Upper lobe of left lung (tissue), 6 donors: ENCODE data around the gene SLC66A2. TPM values are rescaled to one million over a fixed set of nuclear protein-coding genes. Genes with fewer than 3 reads are reported as not detected.

ENCODE experiments used
- ATAC-seq, 2 donors: fragments of 200-7000 bp; cut with Tn5 transposase; one replicate each; pipeline ENCODE4 v1.9.1; 2022; ENCODE audit warnings: mild to moderate bottlenecking in 2 of 2, moderate library complexity in 2 of 2; ENCODE audit not compliant: low FRiP score in 2 of 2
- DNase-seq, 2 donors: peaks; one replicate each; pipeline ENCODE4 v3.0.0-alpha.2; 2019 to 2020
- H3K27ac ChIP-seq, 4 donors: fragments of 200-600 bp; sonication (generic); one replicate each; pipeline ENCODE4 v1.5.1; 2016 to 2019
- H3K27me3 ChIP-seq, 4 donors: fragments of 200-600 bp; sonication (generic); one replicate each; pipeline ENCODE4 v1.5.1; 2017 to 2019
- H3K36me3 ChIP-seq, 4 donors: fragments of 200-600 bp; sonication (generic); one replicate each; pipeline ENCODE4 v1.5.1; 2016 to 2019
- H3K4me1 ChIP-seq, 4 donors: fragments of 200-600 bp; sonication (generic); one replicate each; pipeline ENCODE4 v1.5.1; 2018 to 2019
- H3K4me3 ChIP-seq, 4 donors: fragments of 200-600 bp; sonication (generic); one replicate each; pipeline ENCODE4 v1.5.1; 2017 to 2019; ENCODE audit warnings: mild to moderate bottlenecking in 2 of 4, moderate library complexity in 1 of 4
- H3K9me3 ChIP-seq, 4 donors: fragments of 200-600 bp; sonication (generic); one replicate each; pipeline ENCODE4 v1.5.1; 2018 to 2019
- EP300 ChIP-seq, 4 donors: sonication (generic); formaldehyde crosslinking; IDR thresholded peaks; one replicate each; pipeline ENCODE4 v1.5.1; 2017; ENCODE audit warnings: antibody characterized with exemption in 4 of 4, control low read depth in 2 of 4
- POLR2A ChIP-seq, 4 donors: fragments of 450-650 bp; IDR thresholded peaks; one replicate each; pipeline ENCODE4 v1.5.1; 2016 to 2017; ENCODE audit warnings: antibody characterized with exemption in 4 of 4, mild to moderate bottlenecking in 2 of 4
- POLR2AphosphoS5 ChIP-seq, 2 donors: sonication (generic); formaldehyde crosslinking; IDR thresholded peaks; one replicate each; pipeline ENCODE4 v1.5.1; 2017; ENCODE audit warnings: antibody characterized with exemption in 2 of 2
- WGBS, 2 donors: methylation state at CpG; one replicate each; pipeline ENCODE4 v1.1.5; 2017 to 2018; 5-methylcytosine and 5-hydroxymethylcytosine counted together
- total RNA-seq, 6 donors: library from RNA; depleted of rRNA in 4 of 6; stranded (reverse); fragments of >200 nt in 4 of 6; gene quantifications; one replicate each; pipeline versions ENCODE4 v1.1.0 to v1.2.1, GENCODE V29; 2016 to 2021
- TF ChIP-seq, protein P1 (sequence below), 6 experiments: fragments of 450-650 bp in 4 of 6; fragments of 200-600 bp in 2 of 6; sonication (generic) in 2 of 6; IDR thresholded peaks; one replicate each; pipeline ENCODE4 v1.5.1; 2016 to 2019; ENCODE audit warnings: antibody characterized with exemption in 6 of 6
- donor health status: DM: no; HTN: no; CAD: no; lungs with moderate emphysema.
- donor health status: DM: no; HTN: yes; CAD: no; lungs with severe emphysema.

The SLC66A2 gene
- total RNA-seq, 6 donors from 2014 or later = 37.6 to 90.7 (median 66.5) TPM

DNA sequence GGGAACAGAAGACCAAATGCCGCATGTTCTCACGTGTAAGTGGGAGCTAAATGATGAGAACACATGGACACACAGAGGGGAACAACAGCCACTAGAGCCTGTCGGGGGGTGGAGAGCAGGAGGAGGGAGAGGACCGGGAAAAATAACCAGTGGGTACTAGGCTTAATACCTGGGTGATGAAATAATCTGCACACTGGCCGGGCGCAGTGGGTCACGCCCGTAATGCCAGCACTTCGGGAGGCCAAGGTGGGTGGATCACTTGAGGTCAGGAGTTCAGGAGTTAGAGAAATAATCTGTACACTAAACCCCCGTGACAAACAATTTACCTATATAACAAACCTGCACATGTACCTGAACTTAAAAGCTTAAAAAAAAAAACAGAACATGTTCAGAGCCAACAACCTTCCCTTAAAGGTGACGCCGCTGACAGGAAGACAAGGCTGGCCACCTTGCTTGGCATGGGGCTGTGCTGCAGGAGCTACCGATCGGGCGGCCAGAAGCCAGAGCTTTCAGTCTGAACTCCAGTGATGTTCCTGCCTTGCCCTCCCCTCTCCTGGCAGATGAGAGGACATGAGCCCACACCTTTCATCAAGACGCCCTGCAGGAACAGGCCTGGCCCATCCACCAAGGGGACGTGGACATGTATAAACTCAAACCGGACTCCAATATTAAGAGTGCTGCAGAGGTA lies 11.2 kb downstream of the SLC66A2 start:
- no peak for ATAC-seq
- Histone ChIP-seq H3K4me1 (peaks cover 7 to 41% (median 15%) of the 10 kb centered on the region in 4 donors), H3K27me3 (no peaks in the 10 kb centered on the region), H3K9me3 (peaks cover 0 to 5% (median 2%) of the 10 kb centered on the region in 4 donors), H3K36me3 (peaks cover 10 to 69% (median 34%) of the 10 kb centered on the region in 4 donors), H3K4me3 (no peak overlapping the region), H3K27ac (peak overlapping the region in 1 of 4 donors; percentile 5)
- DNase-seq = peak in 1 of 2 donors; percentile 18
- no peak for TF ChIP-seq EP300 (IDR thresholded peaks at IDR 0.05)
- no peak for TF ChIP-seq POLR2A (IDR thresholded peaks at IDR 0.05)
- TF ChIP-seq, protein P1, sequence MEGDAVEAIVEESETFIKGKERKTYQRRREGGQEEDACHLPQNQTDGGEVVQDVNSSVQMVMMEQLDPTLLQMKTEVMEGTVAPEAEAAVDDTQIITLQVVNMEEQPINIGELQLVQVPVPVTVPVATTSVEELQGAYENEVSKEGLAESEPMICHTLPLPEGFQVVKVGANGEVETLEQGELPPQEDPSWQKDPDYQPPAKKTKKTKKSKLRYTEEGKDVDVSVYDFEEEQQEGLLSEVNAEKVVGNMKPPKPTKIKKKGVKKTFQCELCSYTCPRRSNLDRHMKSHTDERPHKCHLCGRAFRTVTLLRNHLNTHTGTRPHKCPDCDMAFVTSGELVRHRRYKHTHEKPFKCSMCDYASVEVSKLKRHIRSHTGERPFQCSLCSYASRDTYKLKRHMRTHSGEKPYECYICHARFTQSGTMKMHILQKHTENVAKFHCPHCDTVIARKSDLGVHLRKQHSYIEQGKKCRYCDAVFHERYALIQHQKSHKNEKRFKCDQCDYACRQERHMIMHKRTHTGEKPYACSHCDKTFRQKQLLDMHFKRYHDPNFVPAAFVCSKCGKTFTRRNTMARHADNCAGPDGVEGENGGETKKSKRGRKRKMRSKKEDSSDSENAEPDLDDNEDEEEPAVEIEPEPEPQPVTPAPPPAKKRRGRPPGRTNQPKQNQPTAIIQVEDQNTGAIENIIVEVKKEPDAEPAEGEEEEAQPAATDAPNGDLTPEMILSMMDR (IDR thresholded peaks at IDR 0.05) = no peak
- TF ChIP-seq POLR2AphosphoS5 (IDR thresholded peaks at IDR 0.05) = no peak
- 87 to 93% methylated on average over 17 to 18 of the region's 18 CpGs for WGBS, 2 donors

DNA sequence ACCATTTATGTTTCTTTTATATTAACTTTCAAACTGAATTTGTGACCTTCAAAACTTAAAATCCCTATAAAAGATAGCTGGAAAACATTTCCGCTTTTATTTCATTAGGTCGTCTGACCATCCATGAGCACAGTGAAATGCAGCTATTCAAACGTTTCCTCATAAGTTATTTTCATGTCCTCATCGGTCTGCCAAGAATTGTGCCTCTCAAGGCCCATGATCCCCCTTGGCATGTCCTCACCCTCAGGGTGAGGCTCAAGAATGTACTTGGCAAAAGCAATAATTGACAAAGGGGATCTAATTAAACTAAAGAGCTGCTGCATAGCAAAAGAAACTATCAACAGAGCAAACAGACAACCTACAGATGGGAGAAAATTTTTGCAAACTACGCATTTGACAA lies 12.4 kb downstream of the SLC66A2 start:
- Histone ChIP-seq H3K27ac (peak overlapping the region in 3 of 4 donors; percentile 4 to 53 (median 19)), H3K4me1 (peaks cover 3 to 29% (median 11%) of the 10 kb centered on the region in 4 donors), H3K4me3 (no peak overlapping the region), H3K36me3 (peaks cover 10 to 77% (median 38%) of the 10 kb centered on the region in 4 donors), H3K9me3 (peaks cover 0 to 8% (median 2%) of the 10 kb centered on the region in 4 donors), H3K27me3 (no peaks in the 10 kb centered on the region)
- ATAC-seq (no peak), DNase-seq (peak in 1 of 2 donors; percentile 48)
- TF ChIP-seq POLR2A (IDR thresholded peaks at IDR 0.05) (no peak), POLR2AphosphoS5 (IDR thresholded peaks at IDR 0.05) (no peak), EP300 (IDR thresholded peaks at IDR 0.05) (peak in 1 of 4 donors; percentile 72)
- TF ChIP-seq, protein P1 (IDR thresholded peaks at IDR 0.05) = no peak
- 61 to 67% methylated on average over 5 of the region's 5 CpGs for WGBS, 2 donors

DNA sequence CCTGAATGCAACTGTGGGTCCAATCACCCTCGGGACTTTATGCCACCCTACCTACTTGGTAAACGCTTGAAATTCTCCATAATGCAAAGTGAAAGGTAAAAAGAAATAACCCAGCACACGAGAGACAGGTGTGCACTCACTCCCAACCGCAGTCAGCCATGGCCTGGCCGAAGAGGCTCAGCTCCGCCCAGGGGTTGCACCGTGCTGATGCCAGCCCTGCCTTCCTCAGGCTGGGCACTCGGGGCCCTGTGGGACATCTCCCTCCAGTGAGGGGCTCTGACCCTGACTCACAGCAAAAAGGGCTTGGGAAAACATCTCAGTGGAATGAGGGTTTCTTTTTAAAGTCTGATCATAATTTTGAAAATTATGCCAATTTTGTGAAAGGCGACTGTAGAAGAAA lies 13.3 kb downstream of the SLC66A2 start:
- Histone ChIP-seq H3K27me3 (no peaks in the 10 kb centered on the region), H3K36me3 (peaks cover 10 to 81% (median 34%) of the 10 kb centered on the region in 4 donors), H3K27ac (peak overlapping the region in 3 of 4 donors; percentile 19 to 53 (median 22)), H3K9me3 (peaks cover 3 to 17% (median 6%) of the 10 kb centered on the region in 4 donors), H3K4me3 (no peak overlapping the region), H3K4me1 (peaks cover 3 to 25% (median 11%) of the 10 kb centered on the region in 4 donors)
- DNase-seq (peak in 1 of 2 donors; percentile 12), ATAC-seq (no peak)
- no peak for TF ChIP-seq POLR2A (IDR thresholded peaks at IDR 0.05)
- TF ChIP-seq, protein P1 (IDR thresholded peaks at IDR 0.05) = no peak
- TF ChIP-seq EP300 (IDR thresholded peaks at IDR 0.05) = no peak
- no peak for TF ChIP-seq POLR2AphosphoS5 (IDR thresholded peaks at IDR 0.05)
- WGBS, 2 donors = 88 to 93% methylated on average over 7 to 9 of the region's 9 CpGs

DNA sequence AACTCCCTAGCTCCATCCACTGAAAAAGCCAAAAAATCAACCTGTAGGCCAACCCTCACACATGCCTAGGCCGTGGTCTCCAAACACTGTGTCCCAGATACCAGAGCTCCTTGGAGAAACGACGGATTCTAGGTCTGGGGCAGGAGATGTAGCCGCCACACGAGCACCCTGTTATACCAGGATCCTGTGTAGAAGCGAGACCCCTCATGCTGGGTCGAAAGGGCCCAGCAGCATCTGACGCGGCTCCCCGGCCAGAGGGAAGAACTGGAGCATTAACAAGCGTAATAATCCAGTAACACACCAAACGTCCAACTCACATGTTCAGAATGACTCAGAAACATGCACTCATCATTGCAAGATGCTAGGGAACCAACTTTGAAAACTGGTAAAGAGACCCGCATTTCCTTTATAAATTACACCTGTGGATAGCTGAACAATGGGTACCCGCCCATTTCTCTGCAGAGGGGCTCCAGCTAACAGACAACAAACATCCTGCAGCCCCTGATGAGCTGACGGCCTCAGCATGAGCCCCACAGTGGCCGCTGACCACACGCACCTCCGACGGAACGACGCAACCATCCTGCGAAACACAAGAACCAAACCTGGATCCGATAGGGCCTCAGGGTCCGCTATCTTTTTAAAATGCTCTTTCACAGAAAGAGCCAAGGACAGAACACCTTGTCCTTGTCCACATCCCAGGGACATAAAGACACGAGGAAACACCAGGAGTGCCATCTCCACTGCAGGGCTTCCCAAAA lies 14.2 kb downstream of the SLC66A2 start:
- 96 to 97% methylated on average over 19 to 25 of the region's 25 CpGs for WGBS, 2 donors
- Histone ChIP-seq H3K4me3 (no peak overlapping the region), H3K27me3 (no peaks in the 10 kb centered on the region), H3K4me1 (peaks cover 3 to 25% (median 11%) of the 10 kb centered on the region in 4 donors), H3K36me3 (peaks cover 2 to 77% (median 25%) of the 10 kb centered on the region in 4 donors), H3K9me3 (peaks cover 8 to 26% (median 12%) of the 10 kb centered on the region in 4 donors), H3K27ac (no peak overlapping the region)
- DNase-seq (peak in 1 of 2 donors; percentile 15), ATAC-seq (no peak)
- no peak for TF ChIP-seq POLR2AphosphoS5 (IDR thresholded peaks at IDR 0.05)

DNA sequence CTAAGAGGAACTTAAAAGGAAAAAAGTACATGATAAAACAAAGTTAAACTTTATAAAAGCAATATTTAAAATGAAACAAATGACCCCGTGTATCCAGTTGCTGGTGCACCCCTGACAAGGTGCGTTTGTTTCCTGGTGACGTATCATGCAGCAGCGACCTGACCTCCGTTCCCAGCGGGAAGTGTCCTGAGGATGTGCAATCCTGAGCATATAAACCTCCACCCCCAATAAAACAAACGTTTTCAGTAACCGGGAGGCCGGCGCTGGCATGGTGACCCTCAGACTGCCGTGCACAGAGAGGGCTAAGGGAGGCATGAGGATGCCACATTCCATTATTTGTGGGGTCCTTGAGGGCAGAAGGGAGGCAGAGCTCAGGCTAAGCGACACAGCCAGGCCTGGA lies 14.8 kb downstream of the SLC66A2 start:
- no peak for TF ChIP-seq EP300 (IDR thresholded peaks at IDR 0.05)
- no peak for TF ChIP-seq POLR2A (IDR thresholded peaks at IDR 0.05)
- H3K4me1 ChIP-seq = peaks cover 3 to 25% (median 11%) of the 10 kb centered on the region in 4 donors
- H3K4me3 ChIP-seq = no peak overlapping the region
- H3K36me3 ChIP-seq = peaks cover 0 to 73% (median 19%) of the 10 kb centered on the region in 4 donors
- H3K9me3 ChIP-seq = peaks cover 8 to 26% (median 12%) of the 10 kb centered on the region in 4 donors
- DNase-seq (peak in 1 of 2 donors; percentile 13), ATAC-seq (no peak)
- 94 to 96% methylated on average over 12 of the region's 12 CpGs for WGBS, 2 donors
- no peaks in the 10 kb centered on the region for H3K27me3 ChIP-seq
- H3K27ac ChIP-seq = no peak overlapping the region
